Umbilical cord (tissue), 2 donors: Measurements from ENCODE around the gene S1PR2. TPM values are rescaled to one million over a fixed set of nuclear protein-coding genes. Genes with fewer than 3 reads are reported as not detected.
"Not testable (repeated sequence)": the region's sequence is repeated elsewhere in the genome, so short reads cannot be mapped to it uniquely, and the experiment has no call there.

Source experiments
- DNase-seq: peaks from one replicate; pipeline ENCODE4 v3.0.0-alpha.2; 2015; ENCODE audit warnings: low spot score
- total RNA-seq: library from RNA; depleted of rRNA; stranded (reverse); fragments of >200 nt; gene quantifications from one replicate; pipeline ENCODE4 v1.2.3, GENCODE V29; 2014; ENCODE audit warnings: low replicate concordance; ENCODE audit not compliant: insufficient read depth

Gene S1PR2
- total RNA-seq, 1 donor from 2014 or later: 19.0 TPM

- peak; percentile 12 for DNase-seq
These were observed 39.8 kb downstream of the S1PR2 start for GRCh38 chr19:10191347-10191746.

- no peak for DNase-seq
These were observed 41.1 kb downstream of the S1PR2 start for GRCh38 chr19:10190026-10190425.

GRCh38 chr19:10189616-10190015 lies 41.5 kb downstream of the S1PR2 start:
- no peak for DNase-seq

- DNase-seq: no peak
These were observed 43.8 kb downstream of the S1PR2 start for GRCh38 chr19:10187315-10187714.

GRCh38 chr19:10184636-10185035 lies 46.5 kb downstream of the S1PR2 start:
- DNase-seq: peak; percentile 27

GRCh38 chr19:10183926-10184325 lies 47.2 kb downstream of the S1PR2 start:
- DNase-seq: no peak

GRCh38 chr19:10182847-10183246 lies 48.3 kb downstream of the S1PR2 start:
- DNase-seq: no peak

GRCh38 chr19:10182076-10182475 lies 49.1 kb downstream of the S1PR2 start:
- DNase-seq: no peak

- no peak for DNase-seq
These were observed 50.7 kb downstream of the S1PR2 start for GRCh38 chr19:10180459-10180858.

GRCh38 chr19:10180024-10180423 lies 51.1 kb downstream of the S1PR2 start:
- DNase-seq: not testable (repeated sequence)

GRCh38 chr19:10173527-10173926 lies 57.6 kb downstream of the S1PR2 start:
- DNase-seq: no peak

Other genes starting within 250 kb of the S1PR2 start
- gene COL5A3, start 220.8 kb downstream of the S1PR2 start, total RNA-seq: 30.3 TPM
- gene RDH8, start 217.8 kb downstream of the S1PR2 start, total RNA-seq: not detected
- 16.9 TPM for gene SHFL, start 145.0 kb downstream of the S1PR2 start, total RNA-seq
- gene ANGPTL6, start 128.7 kb downstream of the S1PR2 start, total RNA-seq: 1.7 TPM
- gene PPAN, start 125.0 kb downstream of the S1PR2 start, total RNA-seq: 26.0 TPM
- gene P2RY11, start 119.6 kb downstream of the S1PR2 start, total RNA-seq: 18.5 TPM
- gene EIF3G, start 111.4 kb downstream of the S1PR2 start, total RNA-seq: 216 TPM
- gene DNMT1, start 36.4 kb downstream of the S1PR2 start, total RNA-seq: 11.3 TPM
- gene MRPL4, start 20.9 kb upstream of the S1PR2 start, total RNA-seq: 25.8 TPM
- gene ICAM1, start 39.8 kb upstream of the S1PR2 start, total RNA-seq: 14.2 TPM
- gene ICAM4, start 55.6 kb upstream of the S1PR2 start, total RNA-seq: 4.1 TPM
- gene ICAM5, start 58.6 kb upstream of the S1PR2 start, total RNA-seq: 3.4 TPM
- 1.7 TPM for gene ZGLP1, start 78.5 kb upstream of the S1PR2 start, total RNA-seq
- gene FDX2, start 84.7 kb upstream of the S1PR2 start, total RNA-seq: 18.3 TPM
- 5.8 TPM for gene RAVER1, start 102.2 kb upstream of the S1PR2 start, total RNA-seq
- gene ICAM3, start 108.3 kb upstream of the S1PR2 start, total RNA-seq: 1.4 TPM
- 71.5 TPM for gene TYK2, start 149.2 kb upstream of the S1PR2 start, total RNA-seq
- 73.9 TPM for gene CDC37, start 172.2 kb upstream of the S1PR2 start, total RNA-seq
- gene PDE4A, start 189.2 kb upstream of the S1PR2 start, total RNA-seq: 4.3 TPM